ENCODE measurements around the gene SH2D1A.

SH2D1A gene

DNA sequence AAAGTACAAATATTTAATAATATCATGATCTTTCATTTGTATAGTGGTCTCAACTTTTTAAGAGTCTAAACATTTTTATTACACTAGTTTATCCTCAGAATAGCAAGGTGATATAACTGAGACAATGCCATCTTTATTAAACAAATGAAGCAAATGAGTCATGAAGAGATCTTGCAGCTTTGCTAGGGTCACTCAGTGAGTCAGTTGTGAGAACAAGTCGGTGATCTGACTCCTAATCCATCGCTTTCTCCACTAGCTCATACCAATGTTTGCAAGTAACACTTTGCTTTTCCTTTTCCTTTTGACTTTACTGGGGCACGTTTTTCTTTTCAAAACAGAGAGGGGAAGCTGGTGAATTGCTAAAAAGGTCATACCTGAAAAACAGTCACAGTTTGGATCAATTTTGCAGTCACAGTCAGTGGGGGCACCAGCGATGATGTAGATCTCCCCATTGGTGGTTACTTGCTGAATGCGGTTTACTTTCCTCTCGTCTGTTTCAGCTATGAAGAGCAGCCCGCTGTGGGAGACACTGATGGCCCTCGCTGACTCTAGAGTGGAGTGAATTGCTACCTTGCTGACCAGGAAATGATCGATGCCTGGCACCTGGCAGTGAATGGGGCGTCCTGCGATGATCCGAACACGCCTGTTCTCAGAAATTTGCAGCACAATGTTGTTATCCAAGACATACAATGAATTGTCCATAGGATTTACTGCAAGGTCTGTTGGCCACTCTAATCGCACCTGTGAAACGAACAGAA lies 75.7 kb downstream of the SH2D1A start:
- DNase-seq (ENCODE audit: low spot score), result no peak

Data from NAMALWA (cell line).